ENCODE data around the gene LCMT1. TPM values are rescaled to one million over a fixed set of nuclear protein-coding genes. Genes with fewer than 3 reads are reported as not detected.

The LCMT1 gene
- total and polyA plus RNA-seq, 2 donors (not counting 1 experiment from before 2014, with no cell fraction given): 40.8 to 45.8 TPM

GRCh38 chr16:25107466-25107792 lies 4.1 kb upstream of the LCMT1 start:
- Histone ChIP-seq H3K79me2 (ENCODE audit: control insufficient read depth, insufficient read depth, low read length) (peaks cover 8% of the 10 kb centered on the region), H3K4me2 (ENCODE audit: extremely low read depth, insufficient read depth, low read length) (peak overlapping the region; percentile 95), H3K27me3 (ENCODE audit: control insufficient read depth, insufficient read depth, low read length) (no peaks in the 10 kb centered on the region), H3K4me3 (replicated peaks in 1 of 4; ENCODE audit: control extremely low read depth in 1 of 4, insufficient read depth in 1 of 4, low read depth in 3 of 4, low read length in 4 of 4) (peak overlapping the region in 3 of 4 experiments; percentile 49 to 90 (median 80)), H3K27ac (ENCODE audit: insufficient read depth, low read length) (peak overlapping the region; percentile 71), H3K9me3 (ENCODE audit: control insufficient read depth, insufficient read depth, low read depth, low read length) (no peaks in the 10 kb centered on the region), H3K4me1 (ENCODE audit: control insufficient read depth, extremely low read depth, insufficient read depth, low read length) (peaks cover 9% of the 10 kb centered on the region), H4K20me1 (ENCODE audit: control insufficient read depth, extremely low read depth, insufficient read depth, low read length) (no peaks in the 10 kb centered on the region), H2AFZ (ENCODE audit: low read length) (peak overlapping the region; percentile 56), H3K36me3 (ENCODE audit: control insufficient read depth, insufficient read depth, low read length) (no peaks in the 10 kb centered on the region), H3K9ac (ENCODE audit: insufficient read depth, low read length) (peak overlapping the region; percentile 77)
- no peak for TF ChIP-seq EZH2 (IDR thresholded peaks at IDR 0.05; ENCODE audit: low read length, missing control alignments)
- TF ChIP-seq, protein P1, sequence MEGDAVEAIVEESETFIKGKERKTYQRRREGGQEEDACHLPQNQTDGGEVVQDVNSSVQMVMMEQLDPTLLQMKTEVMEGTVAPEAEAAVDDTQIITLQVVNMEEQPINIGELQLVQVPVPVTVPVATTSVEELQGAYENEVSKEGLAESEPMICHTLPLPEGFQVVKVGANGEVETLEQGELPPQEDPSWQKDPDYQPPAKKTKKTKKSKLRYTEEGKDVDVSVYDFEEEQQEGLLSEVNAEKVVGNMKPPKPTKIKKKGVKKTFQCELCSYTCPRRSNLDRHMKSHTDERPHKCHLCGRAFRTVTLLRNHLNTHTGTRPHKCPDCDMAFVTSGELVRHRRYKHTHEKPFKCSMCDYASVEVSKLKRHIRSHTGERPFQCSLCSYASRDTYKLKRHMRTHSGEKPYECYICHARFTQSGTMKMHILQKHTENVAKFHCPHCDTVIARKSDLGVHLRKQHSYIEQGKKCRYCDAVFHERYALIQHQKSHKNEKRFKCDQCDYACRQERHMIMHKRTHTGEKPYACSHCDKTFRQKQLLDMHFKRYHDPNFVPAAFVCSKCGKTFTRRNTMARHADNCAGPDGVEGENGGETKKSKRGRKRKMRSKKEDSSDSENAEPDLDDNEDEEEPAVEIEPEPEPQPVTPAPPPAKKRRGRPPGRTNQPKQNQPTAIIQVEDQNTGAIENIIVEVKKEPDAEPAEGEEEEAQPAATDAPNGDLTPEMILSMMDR (conservative IDR thresholded peaks at IDR 0.05 in 1 of 2, IDR thresholded peaks at IDR 0.05 in 1 of 2; ENCODE audit: low read depth in 1 of 2, low read length in 2 of 2): no peak
- no peak for DNase-seq (ENCODE audit: low read depth in 2 of 2)

DNA sequence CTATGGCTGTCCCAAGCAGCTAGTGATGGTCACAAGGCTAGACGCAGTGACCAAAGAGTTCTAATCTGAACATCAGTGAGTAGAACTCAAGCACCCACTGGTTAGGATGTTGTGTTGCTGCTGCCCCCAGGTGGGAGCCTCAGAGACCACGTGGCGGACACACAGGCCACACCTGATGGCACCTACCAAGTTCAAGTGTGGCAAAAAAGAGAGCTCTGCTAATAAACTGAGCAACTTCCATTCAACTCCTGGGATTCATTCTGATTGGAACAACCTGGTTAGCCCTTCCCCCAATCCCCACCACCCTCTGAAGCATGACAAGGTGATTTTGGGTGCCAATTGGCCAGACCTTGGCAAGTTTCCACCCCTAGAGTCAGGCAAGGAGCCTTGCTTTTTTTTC lies 3.5 kb upstream of the LCMT1 start:
- no peak overlapping the region for H2AFZ ChIP-seq (ENCODE audit: low read length)
- no peak overlapping the region for H3K4me3 ChIP-seq (replicated peaks in 1 of 4; ENCODE audit: control extremely low read depth in 1 of 4, insufficient read depth in 1 of 4, low read depth in 3 of 4, low read length in 4 of 4)
- no peaks in the 10 kb centered on the region for H3K9me3 ChIP-seq (ENCODE audit: control insufficient read depth, insufficient read depth, low read depth, low read length)
- no peaks in the 10 kb centered on the region for H3K36me3 ChIP-seq (ENCODE audit: control insufficient read depth, insufficient read depth, low read length)
- H4K20me1 ChIP-seq (ENCODE audit: control insufficient read depth, extremely low read depth, insufficient read depth, low read length): no peaks in the 10 kb centered on the region
- H3K4me1 ChIP-seq (ENCODE audit: control insufficient read depth, extremely low read depth, insufficient read depth, low read length): peaks cover 10% of the 10 kb centered on the region
- TF ChIP-seq, protein P1 (conservative IDR thresholded peaks at IDR 0.05 in 1 of 2, IDR thresholded peaks at IDR 0.05 in 1 of 2; ENCODE audit: low read depth in 1 of 2, low read length in 2 of 2): no peak
- no peak for TF ChIP-seq EZH2 (IDR thresholded peaks at IDR 0.05; ENCODE audit: low read length, missing control alignments)
- H3K27ac ChIP-seq (ENCODE audit: insufficient read depth, low read length): no peak overlapping the region
- no peaks in the 10 kb centered on the region for H3K27me3 ChIP-seq (ENCODE audit: control insufficient read depth, insufficient read depth, low read length)
- no peak overlapping the region for H3K9ac ChIP-seq (ENCODE audit: insufficient read depth, low read length)
- DNase-seq (ENCODE audit: low read depth in 2 of 2): no peak
- H3K4me2 ChIP-seq (ENCODE audit: extremely low read depth, insufficient read depth, low read length): no peak overlapping the region
- H3K79me2 ChIP-seq (ENCODE audit: control insufficient read depth, insufficient read depth, low read length): peaks cover 12% of the 10 kb centered on the region

DNA sequence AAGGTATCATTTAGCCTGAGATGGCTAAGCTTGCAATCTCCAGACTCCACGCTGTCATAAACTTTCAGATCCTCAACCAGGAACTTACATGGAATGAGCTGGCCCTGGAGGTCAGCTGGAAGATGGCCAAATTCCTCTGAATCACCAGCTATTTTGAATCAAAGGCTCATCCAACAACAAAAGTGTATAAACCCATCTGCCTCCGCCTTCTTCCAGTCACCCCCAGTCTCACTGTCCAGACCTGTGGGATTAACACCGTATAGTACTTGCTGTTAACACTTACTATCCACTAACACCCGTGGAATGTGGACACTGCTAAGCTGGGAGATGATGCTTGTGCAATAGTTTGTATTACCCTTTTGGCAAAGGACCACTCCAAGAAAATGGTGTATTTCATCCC lies 1.9 kb upstream of the LCMT1 start:
- Histone ChIP-seq H3K4me2 (ENCODE audit: extremely low read depth, insufficient read depth, low read length) (peak overlapping the region; percentile 33), H3K27me3 (ENCODE audit: control insufficient read depth, insufficient read depth, low read length) (no peaks in the 10 kb centered on the region), H3K4me1 (ENCODE audit: control insufficient read depth, extremely low read depth, insufficient read depth, low read length) (peaks cover 10% of the 10 kb centered on the region), H4K20me1 (ENCODE audit: control insufficient read depth, extremely low read depth, insufficient read depth, low read length) (no peaks in the 10 kb centered on the region), H3K4me3 (replicated peaks in 1 of 4; ENCODE audit: control extremely low read depth in 1 of 4, insufficient read depth in 1 of 4, low read depth in 3 of 4, low read length in 4 of 4) (peak overlapping the region in 1 of 4 experiments; percentile 87), H3K9me3 (ENCODE audit: control insufficient read depth, insufficient read depth, low read depth, low read length) (no peaks in the 10 kb centered on the region), H2AFZ (ENCODE audit: low read length) (no peak overlapping the region), H3K79me2 (ENCODE audit: control insufficient read depth, insufficient read depth, low read length) (peaks cover 24% of the 10 kb centered on the region), H3K36me3 (ENCODE audit: control insufficient read depth, insufficient read depth, low read length) (no peaks in the 10 kb centered on the region), H3K9ac (ENCODE audit: insufficient read depth, low read length) (no peak overlapping the region), H3K27ac (ENCODE audit: insufficient read depth, low read length) (peak overlapping the region; percentile 82)
- DNase-seq (ENCODE audit: low read depth in 2 of 2): peak; percentile 91 to 93
- TF ChIP-seq, protein P1 (conservative IDR thresholded peaks at IDR 0.05 in 1 of 2, IDR thresholded peaks at IDR 0.05 in 1 of 2; ENCODE audit: low read depth in 1 of 2, low read length in 2 of 2): no peak
- no peak for TF ChIP-seq EZH2 (IDR thresholded peaks at IDR 0.05; ENCODE audit: low read length, missing control alignments)
